Ovary (tissue), 3 donors: ENCODE results near the gene LRP1B.

Experiments used
- CTCF ChIP-seq, 3 donors: fragments of 450-650 bp in 2 of 3; fragments of 200-600 bp in 1 of 3; IDR thresholded peaks; one replicate each; pipeline versions ENCODE4 v1.5.1 to v1.8.0; 2016 to 2022; ENCODE audit warnings: antibody characterized with exemption in 3 of 3, mild to moderate bottlenecking in 1 of 3
- POLR2A ChIP-seq: fragments of 450-650 bp; IDR thresholded peaks from one replicate; pipeline ENCODE4 v1.6.1; 2017; ENCODE audit warnings: antibody characterized with exemption, mild to moderate bottlenecking, moderate library complexity
- donor health status: DM: no; HTN: no; CAD: no.

GRCh38 chr2:140589696-140590095 is 1541.1 kb downstream of the LRP1B start:
- TF ChIP-seq CTCF (IDR thresholded peaks at IDR 0.05) (no peak), POLR2A (no peak)
